ENCODE measurements around the gene BFAR. TPM values are rescaled to one million over a fixed set of nuclear protein-coding genes. Genes with fewer than 3 reads are reported as not detected.

Gene BFAR
- total and polyA plus RNA-seq, 2 of the 8 experiments (the other 6 are each of a cell fraction or from before 2014, with no cell fraction given) = 56.9 to 78.2 TPM

DNA sequence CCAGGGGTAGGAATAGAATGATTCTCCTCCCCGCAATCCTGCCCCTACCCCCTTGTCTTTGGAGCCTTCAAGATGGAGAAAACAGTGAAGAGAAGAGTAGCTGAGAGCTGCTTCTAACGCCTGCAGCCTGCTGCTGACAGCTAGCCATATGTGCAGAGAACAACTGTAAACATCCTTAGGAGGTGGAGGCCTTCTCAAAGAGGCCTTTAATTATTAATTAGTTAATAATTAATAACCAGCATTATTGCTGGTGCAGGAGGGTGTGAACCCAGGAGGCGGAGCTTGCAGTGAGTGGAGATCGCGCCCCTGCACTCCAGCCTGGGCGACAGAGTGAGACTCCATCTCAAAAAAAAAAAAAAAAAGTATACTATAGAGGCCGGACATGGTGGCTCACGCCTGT lies 8.5 kb downstream of the BFAR start (continued):
- TF ChIP-seq PHF8 (conservative IDR thresholded peaks at IDR 0.05; ENCODE audit: low read depth, low read length) (no peak), CHD2 (IDR thresholded peaks at IDR 0.05; ENCODE audit: low read length) (no peak), POLR2AphosphoS5 (IDR thresholded peaks at IDR 0.05; ENCODE audit: low read depth, low read length) (no peak), RFX5 (IDR thresholded peaks at IDR 0.05; ENCODE audit: borderline replicate concordance, low read depth, low read length) (no peak), SIRT6 (IDR thresholded peaks at IDR 0.05; ENCODE audit: low read length) (no peak)
